Glutamatergic neuron (in vitro differentiated cells): ENCODE results near the gene SETD1B. TPM values are rescaled to one million over a fixed set of nuclear protein-coding genes. Genes with fewer than 3 reads are reported as not detected.

Experiments
- DNase-seq: peaks from one replicate; pipeline ENCODE4 v3.0.0; 2022
- H3K27ac Mint-ChIP-seq: one replicate; pipeline ENCODE4 v1.8.0; 2020; ENCODE audit warnings: mild to moderate bottlenecking, mixed read lengths, inconsistent platforms; ENCODE audit not compliant: unreplicated experiment
- H3K27me3 Mint-ChIP-seq: one replicate; pipeline ENCODE4 v1.8.0; 2020; ENCODE audit warnings: mild to moderate bottlenecking, moderate library complexity, mixed read lengths, inconsistent platforms; ENCODE audit not compliant: unreplicated experiment
- H3K36me3 Mint-ChIP-seq: one replicate; pipeline ENCODE4 v1.8.0; 2020; ENCODE audit warnings: mild to moderate bottlenecking, mixed read lengths, inconsistent platforms; ENCODE audit not compliant: unreplicated experiment
- H3K4me1 Mint-ChIP-seq: one replicate; pipeline ENCODE4 v1.8.0; 2020; ENCODE audit warnings: mild to moderate bottlenecking, low read depth, mixed read lengths, inconsistent platforms; ENCODE audit not compliant: unreplicated experiment
- H3K4me3 Mint-ChIP-seq: one replicate; pipeline ENCODE4 v1.8.0; 2020; ENCODE audit warnings: mild to moderate bottlenecking, mixed read lengths, inconsistent platforms; ENCODE audit not compliant: unreplicated experiment
- H3K9me3 Mint-ChIP-seq: one replicate; pipeline ENCODE4 v1.8.0; 2020; ENCODE audit warnings: mild to moderate bottlenecking, moderate library complexity, mixed read lengths, inconsistent platforms; ENCODE audit not compliant: unreplicated experiment
- total RNA-seq: library from RNA; stranded (reverse); fragmentation: NEBNext Ultra II Directional; extraction: Animal tissue kit (Norgen Biotek cat#: 25700); gene quantifications from one replicate; pipeline ENCODE4 v1.2.1, GENCODE V29; 2021; ENCODE audit not compliant: unreplicated experiment
- TF ChIP-seq, protein P1 (sequence below): fragments of 200-600 bp; sonication (generic); IDR thresholded peaks from one replicate; pipeline ENCODE4 v1.5.0; 2021; ENCODE audit not compliant: partially characterized antibody, unreplicated experiment

Gene SETD1B
- total RNA-seq, 1 donor from 2014 or later = 35.0 TPM

DNA sequence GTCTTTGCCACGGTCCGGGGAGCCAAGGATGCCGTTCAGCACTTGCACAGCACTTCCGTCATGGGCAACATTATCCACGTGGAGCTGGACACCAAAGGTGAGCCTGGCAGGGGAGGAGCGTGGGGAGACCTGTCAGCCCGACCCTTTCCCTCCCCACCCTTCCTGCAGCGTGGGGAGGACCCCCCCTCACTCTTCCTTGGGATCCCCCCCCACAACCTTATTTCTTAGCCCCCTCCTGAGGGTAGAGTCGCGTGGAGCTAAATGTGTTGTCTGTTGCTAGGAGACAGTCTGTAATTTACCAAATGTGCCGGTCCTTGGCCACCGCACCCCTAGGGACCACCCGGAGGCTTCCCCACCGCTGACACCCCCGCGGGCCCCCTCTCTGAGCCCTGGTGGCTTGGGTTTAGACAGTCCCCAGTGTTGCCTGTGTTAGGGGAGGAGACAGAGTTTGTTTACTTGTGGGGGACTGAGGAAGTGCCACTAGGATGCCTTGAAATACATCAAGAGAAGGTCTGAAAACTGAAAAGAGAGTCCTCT, 2.3 kb downstream of the SETD1B start:
- TF ChIP-seq, protein P1, sequence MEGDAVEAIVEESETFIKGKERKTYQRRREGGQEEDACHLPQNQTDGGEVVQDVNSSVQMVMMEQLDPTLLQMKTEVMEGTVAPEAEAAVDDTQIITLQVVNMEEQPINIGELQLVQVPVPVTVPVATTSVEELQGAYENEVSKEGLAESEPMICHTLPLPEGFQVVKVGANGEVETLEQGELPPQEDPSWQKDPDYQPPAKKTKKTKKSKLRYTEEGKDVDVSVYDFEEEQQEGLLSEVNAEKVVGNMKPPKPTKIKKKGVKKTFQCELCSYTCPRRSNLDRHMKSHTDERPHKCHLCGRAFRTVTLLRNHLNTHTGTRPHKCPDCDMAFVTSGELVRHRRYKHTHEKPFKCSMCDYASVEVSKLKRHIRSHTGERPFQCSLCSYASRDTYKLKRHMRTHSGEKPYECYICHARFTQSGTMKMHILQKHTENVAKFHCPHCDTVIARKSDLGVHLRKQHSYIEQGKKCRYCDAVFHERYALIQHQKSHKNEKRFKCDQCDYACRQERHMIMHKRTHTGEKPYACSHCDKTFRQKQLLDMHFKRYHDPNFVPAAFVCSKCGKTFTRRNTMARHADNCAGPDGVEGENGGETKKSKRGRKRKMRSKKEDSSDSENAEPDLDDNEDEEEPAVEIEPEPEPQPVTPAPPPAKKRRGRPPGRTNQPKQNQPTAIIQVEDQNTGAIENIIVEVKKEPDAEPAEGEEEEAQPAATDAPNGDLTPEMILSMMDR = no peak
- Mint-ChIP-seq H3K9me3 (peaks cover 31% of the 10 kb centered on the region), H3K27ac (peak overlapping the region; percentile 79), H3K4me1 (peaks cover 17% of the 10 kb centered on the region), H3K36me3 (peaks cover 13% of the 10 kb centered on the region), H3K27me3 (peaks cover 22% of the 10 kb centered on the region), H3K4me3 (peak overlapping the region; percentile 97)
- no peak for DNase-seq

DNA sequence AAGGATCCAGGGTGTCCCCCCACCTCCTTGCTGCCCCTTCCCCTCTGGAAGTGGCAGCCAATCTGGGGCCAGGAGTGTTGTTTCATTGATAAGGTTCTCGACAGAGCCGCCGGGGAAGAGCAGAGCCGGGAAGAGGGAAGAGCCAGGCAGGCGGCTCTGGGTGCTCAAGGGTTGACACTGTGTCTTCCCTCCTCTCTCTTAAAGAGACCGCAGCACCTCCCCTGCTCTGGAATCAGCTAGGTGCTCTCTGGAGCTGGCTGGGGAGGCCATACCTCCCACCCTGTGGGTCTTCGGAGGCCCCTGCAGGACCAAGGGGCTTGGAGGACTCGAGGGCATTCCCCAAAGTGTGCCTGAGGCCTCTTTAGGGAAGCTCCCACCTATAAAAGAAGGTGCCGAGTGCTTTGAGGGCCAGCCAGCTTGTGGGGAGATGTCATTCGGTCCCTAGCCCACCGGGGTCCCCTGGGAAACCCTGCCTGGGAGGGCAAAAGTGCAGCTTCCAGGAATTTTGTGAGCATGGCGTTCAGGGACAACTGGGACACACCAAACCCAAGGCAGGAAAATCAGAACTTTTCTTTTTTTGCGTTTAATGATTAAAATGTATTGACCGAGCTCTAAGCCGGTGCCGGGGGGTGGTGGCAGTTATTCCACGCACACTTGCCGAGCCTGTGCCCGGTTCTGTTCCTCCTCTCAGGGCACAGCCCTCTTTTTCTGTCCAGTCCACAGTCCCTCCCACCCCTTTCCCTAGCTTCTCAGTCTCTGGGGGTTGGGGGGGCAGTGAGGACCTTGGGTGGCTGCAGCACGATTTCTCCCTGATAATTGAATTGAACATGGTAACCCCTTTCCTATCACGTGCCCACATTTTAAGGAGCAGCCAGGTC, 3.0 kb downstream of the SETD1B start:
- Mint-ChIP-seq H3K36me3 (peaks cover 10% of the 10 kb centered on the region), H3K27me3 (peaks cover 16% of the 10 kb centered on the region), H3K27ac (peak overlapping the region; percentile 79), H3K4me3 (peak overlapping the region; percentile 97), H3K9me3 (peaks cover 24% of the 10 kb centered on the region), H3K4me1 (peaks cover 18% of the 10 kb centered on the region)
- DNase-seq = no peak
- TF ChIP-seq, protein P1 = no peak

DNA sequence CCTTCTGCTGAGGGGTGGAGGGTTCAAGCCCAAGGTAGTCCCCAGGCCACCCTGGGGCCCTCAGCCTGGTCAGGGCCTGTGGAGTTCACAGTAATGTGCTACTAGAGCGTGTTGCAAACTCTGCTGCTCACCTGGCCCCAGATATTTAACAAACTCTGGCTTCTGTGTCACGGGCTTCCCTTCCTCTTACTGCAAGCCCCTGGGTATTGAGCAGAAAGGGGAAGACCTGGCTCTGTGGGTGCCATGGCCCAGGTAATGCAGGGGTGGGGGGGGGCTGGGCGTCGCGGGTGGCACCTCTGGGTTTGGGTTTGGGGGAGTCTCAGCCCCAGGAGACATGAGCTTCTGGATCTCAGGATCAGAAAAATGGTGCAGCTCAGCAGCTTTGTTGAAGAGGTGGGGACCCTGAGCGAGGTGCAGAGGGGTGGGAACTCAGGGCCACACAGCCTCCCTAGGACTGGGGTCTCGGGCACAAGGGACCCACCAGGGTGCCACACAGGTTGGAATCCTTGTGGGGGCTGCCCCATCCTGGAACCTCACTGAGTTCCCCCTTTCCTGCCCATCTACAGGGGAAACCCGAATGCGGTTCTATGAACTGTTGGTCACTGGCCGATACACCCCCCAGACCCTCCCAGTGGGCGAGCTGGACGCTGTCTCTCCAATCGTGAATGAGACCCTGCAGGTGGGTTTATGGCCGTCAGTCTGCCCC, 4.0 kb downstream of the SETD1B start:
- no peak overlapping the region for H3K27ac Mint-ChIP-seq
- peaks cover 5% of the 10 kb centered on the region for H3K36me3 Mint-ChIP-seq
- DNase-seq = no peak
- H3K27me3 Mint-ChIP-seq = peaks cover 10% of the 10 kb centered on the region
- H3K4me1 Mint-ChIP-seq = peaks cover 16% of the 10 kb centered on the region
- no peak overlapping the region for H3K4me3 Mint-ChIP-seq
- H3K9me3 Mint-ChIP-seq = peaks cover 14% of the 10 kb centered on the region
- TF ChIP-seq, protein P1 = no peak

DNA sequence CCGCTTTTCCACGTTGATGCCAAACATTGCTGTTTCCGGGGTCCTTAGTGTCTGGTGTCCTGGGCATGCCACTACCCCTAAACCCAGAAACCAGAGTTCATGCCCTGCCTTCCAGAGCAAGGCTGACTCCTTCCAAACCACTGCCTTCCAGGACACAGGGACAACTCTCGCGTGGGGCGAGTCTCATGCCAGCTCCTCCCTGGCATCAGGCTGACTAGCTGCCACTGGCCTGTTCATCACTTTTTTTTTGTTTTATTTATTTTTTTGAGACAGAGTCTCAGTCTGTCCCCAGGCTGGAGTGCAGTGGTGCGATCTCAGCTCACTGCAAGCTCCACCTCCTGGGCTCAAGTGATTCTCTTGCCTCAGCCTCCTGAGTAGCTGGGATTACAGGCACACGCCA, 4.8 kb downstream of the SETD1B start:
- Mint-ChIP-seq H3K27ac (no peak overlapping the region), H3K36me3 (peaks cover 5% of the 10 kb centered on the region), H3K9me3 (peaks cover 12% of the 10 kb centered on the region), H3K27me3 (peaks cover 11% of the 10 kb centered on the region), H3K4me3 (no peak overlapping the region), H3K4me1 (peaks cover 17% of the 10 kb centered on the region)
- TF ChIP-seq, protein P1 = no peak
- no peak for DNase-seq
